Neuronal stem cell (in vitro differentiated cells): ENCODE measurements around the gene SLC2A9.
"Not testable (repeated sequence)": the region's sequence is repeated elsewhere in the genome, so short reads cannot be mapped to it uniquely, and the experiment has no call there.

Experiments used
- DNase-seq: peaks from one replicate; pipeline ENCODE4 v3.0.0-alpha.2; 2013; ENCODE audit warnings: low spot score
- H2AFZ ChIP-seq: one replicate; pipeline ENCODE4 v1.6.1; 2013; ENCODE audit warnings: mild to moderate bottlenecking, low read length, inconsistent platforms
- H2AK5ac ChIP-seq: 2 replicates; pipeline ENCODE4 v1.6.1; 2013; ENCODE audit warnings: low read depth, mild to moderate bottlenecking, inconsistent platforms, low read length, moderate library complexity, mixed read lengths
- H2BK120ac ChIP-seq: 2 replicates; pipeline ENCODE4 v1.6.1; 2013; ENCODE audit warnings: low read depth, mild to moderate bottlenecking, inconsistent platforms, low read length, moderate library complexity, mixed read lengths
- H2BK12ac ChIP-seq: one replicate; pipeline ENCODE4 v1.6.1; 2013; ENCODE audit warnings: low read length, inconsistent platforms
- H2BK15ac ChIP-seq: 2 replicates; pipeline ENCODE4 v1.6.1; 2013; ENCODE audit warnings: mild to moderate bottlenecking, low read length, inconsistent platforms, mixed read lengths
- H2BK5ac ChIP-seq: one replicate; pipeline ENCODE4 v1.6.1; 2013; ENCODE audit warnings: inconsistent platforms, mild to moderate bottlenecking, low read length, moderate library complexity
- H3K14ac ChIP-seq: one replicate; pipeline ENCODE4 v1.6.1; 2013; ENCODE audit warnings: low read length, inconsistent platforms
- H3K18ac ChIP-seq: 2 replicates; pipeline ENCODE4 v1.6.1; 2013; ENCODE audit warnings: low read length, inconsistent platforms
- H3K23ac ChIP-seq: 2 replicates; pipeline ENCODE4 v1.6.1; 2013; ENCODE audit warnings: low read depth, mild to moderate bottlenecking, mixed read lengths, low read length, inconsistent platforms; ENCODE audit not compliant: poor library complexity
- H3K27ac ChIP-seq: replicated peaks from 3 replicates; pipeline ENCODE4 v1.5.1; 2013; ENCODE audit warnings: low read length, inconsistent platforms
- H3K27me3 ChIP-seq, 3 experiments: 2 replicates each; pipeline ENCODE4 v1.6.1; 2013; ENCODE audit warnings: low read length in 3 of 3, mild to moderate bottlenecking in 2 of 3, inconsistent platforms in 1 of 3, low read depth in 1 of 3, mixed read lengths in 1 of 3, moderate library complexity in 1 of 3; ENCODE audit not compliant: control insufficient read depth in 3 of 3, insufficient read depth in 3 of 3
- H3K36me3 ChIP-seq, 2 donors: replicated peaks in 1 of 2; 2 replicates each; pipeline ENCODE4 v1.6.1; 2013; ENCODE audit warnings: low read length in 2 of 2; ENCODE audit not compliant: control insufficient read depth in 2 of 2, insufficient read depth in 2 of 2
- H3K4ac ChIP-seq: 2 replicates; pipeline ENCODE4 v1.6.1; 2013; ENCODE audit warnings: inconsistent platforms, mild to moderate bottlenecking, low read length, moderate library complexity
- H3K4me1 ChIP-seq, 2 donors: 1 replicate in 1 of 2; 2 replicates in 1 of 2; pipeline ENCODE4 v1.6.1; 2013; ENCODE audit warnings: low read length in 2 of 2, low read depth in 1 of 2; ENCODE audit not compliant: control insufficient read depth in 2 of 2, insufficient read depth in 1 of 2
- H3K4me2 ChIP-seq: one replicate; pipeline ENCODE4 v1.6.1; 2013; ENCODE audit warnings: mild to moderate bottlenecking, low read length, inconsistent platforms; ENCODE audit not compliant: insufficient read depth, poor library complexity, severe bottlenecking
- H3K4me3 ChIP-seq, 2 donors: 2 replicates each; pipeline ENCODE4 v1.5.1; 2013; ENCODE audit warnings: low read length in 2 of 2, mild to moderate bottlenecking in 2 of 2, inconsistent platforms in 1 of 2, moderate library complexity in 1 of 2
- H3K79me1 ChIP-seq: one replicate; pipeline ENCODE4 v1.6.1; 2013; ENCODE audit warnings: low read depth, mild to moderate bottlenecking, inconsistent platforms, low read length, moderate library complexity
- H3K9ac ChIP-seq: one replicate; pipeline ENCODE4 v1.6.1; 2013; ENCODE audit warnings: mild to moderate bottlenecking, low read depth, low read length, inconsistent platforms; ENCODE audit not compliant: poor library complexity
- H3K9me3 ChIP-seq, 2 donors: replicated peaks in 1 of 2; 2 replicates each; pipeline versions ENCODE3 to v1.6.1; 2013; ENCODE audit warnings: low read length in 2 of 2, mild to moderate bottlenecking in 2 of 2, inconsistent platforms in 1 of 2, low read depth in 1 of 2, mixed read lengths in 1 of 2, moderate library complexity in 1 of 2; ENCODE audit not compliant: control insufficient read depth in 2 of 2, insufficient read depth in 1 of 2
- H4K8ac ChIP-seq: one replicate; pipeline ENCODE4 v1.6.1; 2013; ENCODE audit warnings: low read depth, mild to moderate bottlenecking, inconsistent platforms, low read length, moderate library complexity
- H4K91ac ChIP-seq: one replicate; pipeline ENCODE4 v1.6.1; 2013; ENCODE audit warnings: low read length, low read depth, mild to moderate bottlenecking, inconsistent platforms; ENCODE audit not compliant: poor library complexity
- WGBS, 2 donors: extraction: QIAGEN DNeasy Blood & Tissue Kit; methylation state at CpG; one replicate each; pipeline ENCODE4 v1.1.7; 2013; ENCODE audit warnings: missing lambda C conversion rate in 2 of 2, mixed read lengths in 1 of 2; ENCODE audit not compliant: insufficient read length in 2 of 2, insufficient replicate concordance in 1 of 2; ENCODE audit errors: extremely low coverage in 2 of 2; 5-methylcytosine and 5-hydroxymethylcytosine counted together

Gene SLC2A9

DNA sequence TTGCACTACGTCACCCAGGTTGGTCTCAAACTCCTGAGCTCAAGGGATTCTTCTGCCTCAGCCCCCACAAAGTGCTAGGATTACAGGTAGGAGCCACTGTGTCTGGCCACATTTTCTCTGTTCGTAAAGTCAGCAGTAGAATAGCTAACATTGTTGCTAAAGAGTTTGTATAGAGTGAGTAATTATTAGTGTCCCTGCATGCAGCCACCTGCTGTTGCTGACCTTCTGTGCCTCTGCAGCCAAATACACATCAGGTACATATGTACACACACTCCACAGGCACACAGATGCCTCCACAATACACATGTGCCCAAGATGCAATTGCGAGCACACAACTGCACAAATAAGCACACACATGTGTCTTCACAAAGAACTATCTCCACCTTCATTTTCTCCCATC lies 228.9 kb downstream of the SLC2A9 start:
- Histone ChIP-seq H3K18ac (no peak overlapping the region), H3K27ac (no peak overlapping the region), H4K91ac (no peak overlapping the region), H3K9ac (no peak overlapping the region), H3K36me3 (no peaks in the 10 kb centered on the region), H3K23ac (no peak overlapping the region), H3K9me3 (no peaks in the 10 kb centered on the region), H3K27me3 (no peaks in the 10 kb centered on the region), H3K14ac (no peak overlapping the region), H3K4me3 (no peak overlapping the region), H2BK12ac (no peak overlapping the region), H2AFZ (no peak overlapping the region), H3K4ac (no peak overlapping the region), H2BK15ac (no peak overlapping the region), H2BK5ac (no peak overlapping the region), H4K8ac (no peak overlapping the region), H3K4me2 (no peak overlapping the region), H2BK120ac (no peak overlapping the region), H2AK5ac (no peak overlapping the region), H3K4me1 (no peaks in the 10 kb centered on the region), H3K79me1 (no peaks in the 10 kb centered on the region)
- DNase-seq = no peak
- WGBS, 2 donors = no CpG with 5 or more reads among the region's 3 CpGs

DNA sequence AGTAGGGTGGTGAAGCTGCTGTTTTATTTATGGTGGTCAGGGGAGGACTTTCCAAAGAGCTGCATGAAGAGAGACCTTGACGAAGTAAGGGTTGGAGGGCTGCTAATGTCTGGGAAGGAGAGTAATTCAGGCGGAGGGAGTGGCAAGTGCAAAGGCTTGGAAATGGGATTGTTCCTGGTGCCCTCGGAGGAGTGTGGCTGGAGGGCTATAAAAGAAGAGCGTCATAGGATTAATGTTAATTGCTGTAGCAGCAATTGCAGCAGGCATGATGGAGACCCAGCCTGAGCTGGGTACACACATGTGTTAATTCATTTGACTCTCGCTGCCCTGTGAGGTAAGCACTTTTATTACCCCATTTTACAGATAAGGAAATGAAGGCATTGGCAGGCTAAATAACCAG lies 235.4 kb downstream of the SLC2A9 start:
- H2BK120ac ChIP-seq, H3K9me3 ChIP-seq, H3K23ac ChIP-seq, H4K8ac ChIP-seq, H3K14ac ChIP-seq, DNase-seq, H2BK15ac ChIP-seq, H3K79me1 ChIP-seq, H2AFZ ChIP-seq, H3K4me2 ChIP-seq, H3K4me1 ChIP-seq, H2BK12ac ChIP-seq, H3K4ac ChIP-seq, H2BK5ac ChIP-seq, H3K27ac ChIP-seq, H3K9ac ChIP-seq, H3K18ac ChIP-seq, H3K4me3 ChIP-seq, H3K36me3 ChIP-seq, H4K91ac ChIP-seq, H2AK5ac ChIP-seq: not testable (repeated sequence)
- H3K27me3 ChIP-seq = peaks cover 0 to 22% (median 20%) of the 10 kb centered on the region in 3 experiments
- no CpG with 5 or more reads among the region's 5 CpGs for WGBS, 2 donors

DNA sequence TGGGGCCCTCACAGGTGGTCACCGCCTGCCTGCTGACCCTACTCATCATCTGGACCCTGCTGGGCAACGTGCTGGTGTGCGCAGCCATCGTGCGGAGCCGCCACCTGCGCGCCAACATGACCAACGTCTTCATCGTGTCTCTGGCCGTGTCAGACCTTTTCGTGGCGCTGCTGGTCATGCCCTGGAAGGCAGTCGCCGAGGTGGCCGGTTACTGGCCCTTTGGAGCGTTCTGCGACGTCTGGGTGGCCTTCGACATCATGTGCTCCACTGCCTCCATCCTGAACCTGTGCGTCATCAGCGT lies 239.2 kb downstream of the SLC2A9 start:
- peaks cover 0 to 2% of the 10 kb centered on the region in 2 donors for H3K9me3 ChIP-seq
- no peak overlapping the region for H3K4me3 ChIP-seq
- H2AFZ ChIP-seq = no peak overlapping the region
- H3K4me1 ChIP-seq = peaks cover 0 to 3% of the 10 kb centered on the region in 2 donors
- H2BK12ac ChIP-seq = no peak overlapping the region
- H3K36me3 ChIP-seq = no peaks in the 10 kb centered on the region
- peak overlapping the region; percentile 28 for H2BK120ac ChIP-seq
- H3K4ac ChIP-seq = no peak overlapping the region
- no peak overlapping the region for H3K9ac ChIP-seq
- H4K91ac ChIP-seq = peak overlapping the region; percentile 38
- peak overlapping the region; percentile 8 for H3K23ac ChIP-seq
- peak overlapping the region; percentile 63 for H2AK5ac ChIP-seq
- no CpG with 5 or more reads among the region's 22 CpGs for WGBS, 2 donors
- no peak overlapping the region for H2BK15ac ChIP-seq
- no peak overlapping the region for H3K14ac ChIP-seq
- peaks cover 0 to 30% (median 29%) of the 10 kb centered on the region in 3 experiments for H3K27me3 ChIP-seq
- no peak overlapping the region for H3K27ac ChIP-seq
- H3K79me1 ChIP-seq = no peaks in the 10 kb centered on the region
- no peak for DNase-seq
- no peak overlapping the region for H3K18ac ChIP-seq
- H2BK5ac ChIP-seq = no peak overlapping the region
- no peak overlapping the region for H4K8ac ChIP-seq
- peak overlapping the region; percentile 83 for H3K4me2 ChIP-seq

DNA sequence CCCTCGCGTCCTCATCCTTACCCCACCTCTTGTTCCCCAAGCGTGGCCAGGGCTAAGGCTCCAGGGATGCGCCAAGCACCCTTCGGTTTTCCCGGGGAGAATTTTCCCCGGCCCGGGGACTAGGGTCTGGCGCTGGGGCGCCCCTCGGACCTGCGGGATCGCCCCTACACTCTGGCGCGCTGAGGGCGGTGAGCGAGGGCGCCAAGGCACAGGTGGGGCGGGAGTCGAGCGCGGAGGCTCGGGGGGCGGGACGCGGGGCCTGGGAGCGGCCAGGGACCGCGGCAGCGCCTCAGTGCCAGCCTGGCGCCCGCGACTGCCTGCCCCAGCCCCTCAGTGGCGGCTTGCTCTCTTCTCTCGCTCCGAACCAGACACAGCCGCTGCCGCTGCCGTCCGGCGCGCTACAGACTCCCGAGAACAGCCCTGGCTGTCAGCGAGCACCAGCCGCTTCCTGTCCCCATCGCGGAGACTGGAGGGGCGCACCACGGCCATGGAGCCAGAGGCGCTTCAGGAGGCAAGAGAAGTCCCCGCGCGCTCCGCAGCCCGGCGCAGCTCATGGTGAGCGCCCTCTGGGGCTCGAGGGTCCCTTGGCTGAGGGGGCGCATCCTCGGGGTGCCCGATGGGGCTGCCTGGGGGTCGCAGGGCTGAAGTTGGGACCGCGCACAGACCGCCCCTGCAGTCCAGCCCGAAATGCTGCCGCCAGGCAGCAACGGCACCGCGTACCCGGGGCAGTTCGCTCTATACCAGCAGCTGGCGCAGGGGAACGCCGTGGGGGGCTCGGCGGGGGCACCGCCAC lies 239.8 kb downstream of the SLC2A9 start, which contains the start of gene DRD5:
TSS of gene DRD5 (plus strand) at position 292 of the 793 bp plus-strand sequence. CDS start at position 688, 396 bp downstream.
- Histone ChIP-seq H3K18ac (peak within 1 kb of the TSS; percentile 83), H3K23ac (peak within 1 kb of the TSS; percentile 8), H3K79me1 (no peaks in the 10 kb centered on the region), H2BK12ac (no peak within 1 kb of the TSS), H3K27me3 (peaks cover 0 to 30% (median 29%) of the 10 kb centered on the region in 3 experiments), H3K14ac (no peak within 1 kb of the TSS), H2AFZ (no peak within 1 kb of the TSS), H2BK5ac (no peak within 1 kb of the TSS), H4K91ac (peak within 1 kb of the TSS; percentile 38), H3K4me3 (peak within 1 kb of the TSS in 1 of 2 donors; percentile 72), H3K9ac (peak within 1 kb of the TSS; percentile 44), H3K27ac (no peak within 1 kb of the TSS), H3K4ac (no peak within 1 kb of the TSS), H2AK5ac (peak within 1 kb of the TSS; percentile 63), H2BK120ac (peak within 1 kb of the TSS; percentile 28), H3K4me1 (peaks cover 0 to 3% of the 10 kb centered on the region in 2 donors), H3K9me3 (peaks cover 0 to 2% of the 10 kb centered on the region in 2 donors), H3K4me2 (peak within 1 kb of the TSS; percentile 83), H4K8ac (no peak within 1 kb of the TSS), H2BK15ac (no peak within 1 kb of the TSS), H3K36me3 (no peaks in the 10 kb centered on the region)
- no CpG with 5 or more reads among the region's 78 CpGs for WGBS, 2 donors
- DNase-seq = peak; percentile 14
